GM19452 (cell line): Measurements from ENCODE around the gene CDK6.
A peak's percentile ranks its signal among the peaks of the same experiment; 100 is the strongest.
"Not testable (repeated sequence)": the region's sequence is repeated elsewhere in the genome, so short reads cannot be mapped to it uniquely, and the experiment has no call there.

Source experiments
- ATAC-seq: cut with Tn5 transposase; IDR thresholded peaks from one replicate; pipeline ENCODE4 v1.9.1; 2021; ENCODE audit not compliant: unreplicated experiment

Gene CDK6

DNA sequence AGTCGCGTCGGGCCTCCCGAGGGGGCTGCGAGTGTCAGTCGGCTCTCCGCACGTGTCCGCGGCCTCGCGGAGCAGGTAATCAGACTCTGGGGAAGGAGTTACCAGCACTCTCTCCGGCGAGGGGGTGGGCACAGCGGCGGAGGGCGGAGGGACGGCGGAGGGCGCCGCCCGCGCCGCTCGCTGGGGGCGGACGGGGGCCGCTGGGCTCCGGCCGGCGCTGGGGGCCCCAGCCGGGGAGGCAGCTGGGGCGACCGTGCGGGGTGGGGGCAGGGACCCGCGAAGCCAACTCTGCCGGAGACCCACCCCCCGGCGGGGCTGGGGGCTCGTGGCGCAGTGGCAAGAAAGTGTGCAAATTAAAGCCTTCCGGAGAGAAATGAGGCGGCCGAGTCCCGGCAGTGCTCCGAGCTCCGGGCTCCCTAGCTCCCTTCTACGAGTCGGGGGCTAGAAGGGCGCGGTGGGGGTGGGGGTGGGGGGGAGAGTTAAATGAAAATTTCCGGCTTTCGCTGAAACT is at the start of gene CDK6:
Gene CDK6, minus strand, starts transcription at position 85 of the 511 bp plus-strand sequence. CDS start 3,250 bp downstream, outside the sequence.
- peak; percentile 30 for ATAC-seq

- not testable (repeated sequence) for ATAC-seq
Measured at GRCh38 chr7:92886039-92886438, 49.7 kb upstream of the CDK6 start.

- no peak for ATAC-seq
Measured at GRCh38 chr7:92884218-92884617, 47.8 kb upstream of the CDK6 start.

DNA sequence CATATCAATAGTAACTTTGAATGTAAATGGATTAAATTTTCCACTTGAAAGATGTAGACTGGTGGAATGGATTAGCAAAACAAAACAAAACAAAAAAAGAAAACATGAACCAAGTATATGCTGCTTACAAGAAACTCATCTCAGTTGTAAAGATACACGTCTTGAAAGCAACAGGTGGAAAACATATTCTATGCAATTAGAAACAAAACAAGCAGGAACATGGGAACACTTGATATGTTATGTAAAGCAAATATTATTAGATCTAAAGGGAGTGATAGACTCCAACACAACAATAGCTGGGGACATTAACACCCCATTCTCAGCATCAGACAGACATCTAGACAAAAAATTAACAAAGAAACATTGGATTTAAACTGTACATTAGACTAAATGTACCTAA is 46.4 kb upstream of the CDK6 start:
- no peak for ATAC-seq

- ATAC-seq, result no peak
Measured at GRCh38 chr7:92881091-92881485, 44.7 kb upstream of the CDK6 start.

DNA sequence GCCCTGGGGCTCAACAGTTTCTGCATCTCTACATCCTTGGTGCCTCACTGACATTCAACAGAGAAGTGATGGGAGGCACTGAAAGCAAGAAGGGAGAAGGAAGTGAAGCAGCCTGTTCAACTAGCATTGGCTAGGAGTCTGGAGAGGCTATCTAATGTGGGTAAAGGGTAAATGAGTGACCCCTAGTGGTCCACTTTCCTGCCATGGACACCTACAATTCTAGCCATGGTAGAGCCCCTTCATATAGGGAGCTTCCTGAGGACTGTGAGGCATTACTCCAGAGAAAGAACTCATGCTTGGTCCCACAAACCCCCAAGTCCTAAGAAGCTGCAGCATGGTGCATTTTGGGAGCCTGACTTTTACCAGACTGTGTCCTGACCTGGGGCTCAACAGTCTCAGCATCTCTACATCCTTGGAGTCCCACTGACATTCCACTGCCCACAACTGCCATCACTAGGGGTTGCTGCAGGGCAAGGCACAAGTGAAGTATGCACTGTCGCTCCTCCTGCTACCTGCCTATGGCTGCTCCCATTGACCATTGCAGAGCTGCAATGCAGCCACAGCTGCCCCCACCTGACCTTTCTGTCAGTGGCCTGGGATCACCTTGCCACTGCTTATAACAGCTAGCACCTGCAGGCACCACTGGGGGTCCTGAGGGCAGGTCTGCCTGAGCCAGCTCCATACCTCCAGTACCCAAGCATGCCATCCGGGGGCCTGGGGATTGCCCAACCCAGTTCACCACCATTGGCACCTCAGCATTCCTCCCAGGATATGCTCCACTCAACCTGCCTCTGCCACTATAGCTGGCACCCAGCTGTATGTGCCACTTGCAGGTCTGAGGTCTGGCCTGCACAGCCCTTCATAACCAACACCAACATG is 44.1 kb upstream of the CDK6 start:
- ATAC-seq, result no peak

DNA sequence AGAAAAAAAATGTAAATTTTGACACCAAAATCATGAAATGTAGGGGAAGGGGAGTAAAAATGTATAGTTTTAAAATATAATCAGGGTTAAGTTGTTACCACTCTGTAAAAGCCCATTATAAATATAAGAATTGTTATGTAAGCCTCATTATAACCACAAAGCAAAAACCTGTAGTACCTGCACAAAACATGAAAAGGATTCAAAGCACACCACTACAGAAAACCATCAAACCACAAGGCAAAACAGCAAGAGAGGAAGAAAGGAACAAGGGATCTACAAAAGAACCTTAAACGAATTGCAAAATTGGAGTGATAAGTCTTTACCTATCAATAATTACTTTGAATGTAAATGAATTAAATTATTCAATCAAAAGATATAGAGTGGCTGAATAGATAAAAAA is 41.0 kb upstream of the CDK6 start:
- ATAC-seq, result no peak

GRCh38 chr7:92876836-92877235 is 40.5 kb upstream of the CDK6 start:
- ATAC-seq, result no peak

DNA sequence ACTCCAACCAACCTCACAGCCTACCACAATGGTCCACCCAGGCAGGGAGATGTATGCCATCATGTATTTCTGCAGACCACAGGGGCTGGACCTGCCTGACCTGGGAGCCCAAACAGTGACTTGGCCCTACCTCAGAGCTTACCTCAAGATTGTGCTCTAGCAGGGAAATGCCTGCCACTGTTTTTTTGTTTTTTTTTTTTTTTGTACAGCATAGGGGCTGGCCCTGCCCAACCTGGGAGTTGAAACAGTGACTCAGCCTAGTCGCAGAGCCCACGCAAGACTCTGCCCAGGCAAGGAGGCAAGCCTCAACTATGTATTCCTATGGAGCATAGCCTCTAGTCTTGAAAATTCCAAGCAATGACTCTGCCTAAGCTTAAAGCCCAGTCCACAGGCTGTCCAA is 39.3 kb upstream of the CDK6 start:
- no peak for ATAC-seq

DNA sequence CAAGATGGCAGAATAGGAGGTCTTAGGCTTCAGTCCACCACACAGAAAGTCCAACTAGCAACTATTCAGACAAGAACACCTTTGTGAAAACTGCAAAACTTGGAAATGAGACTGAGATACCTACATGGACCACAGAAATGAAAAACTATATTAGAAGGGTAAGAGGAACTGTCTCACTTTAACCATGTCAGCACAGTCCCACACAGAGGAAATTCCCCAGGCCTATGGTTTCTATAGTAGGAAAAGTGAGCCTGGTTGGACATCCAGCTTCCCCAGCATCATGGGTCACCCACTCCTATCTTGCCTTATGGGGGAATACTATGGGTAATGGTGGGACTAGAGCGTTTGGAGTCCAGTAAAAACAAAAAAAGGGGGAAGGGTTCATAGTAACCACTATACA is 38.8 kb upstream of the CDK6 start:
- ATAC-seq, result no peak

- ATAC-seq, result no peak
Measured at GRCh38 chr7:92874567-92874966, 38.2 kb upstream of the CDK6 start.

GRCh38 chr7:92873776-92874175 is 37.4 kb upstream of the CDK6 start:
- ATAC-seq, result no peak

GRCh38 chr7:92872701-92873100 is 36.3 kb upstream of the CDK6 start:
- ATAC-seq, result no peak

GRCh38 chr7:92868683-92869293 is 32.4 kb upstream of the CDK6 start:
- ATAC-seq, result no peak

- not testable (repeated sequence) for ATAC-seq
Measured at GRCh38 chr7:92864169-92864568, 27.8 kb upstream of the CDK6 start.

DNA sequence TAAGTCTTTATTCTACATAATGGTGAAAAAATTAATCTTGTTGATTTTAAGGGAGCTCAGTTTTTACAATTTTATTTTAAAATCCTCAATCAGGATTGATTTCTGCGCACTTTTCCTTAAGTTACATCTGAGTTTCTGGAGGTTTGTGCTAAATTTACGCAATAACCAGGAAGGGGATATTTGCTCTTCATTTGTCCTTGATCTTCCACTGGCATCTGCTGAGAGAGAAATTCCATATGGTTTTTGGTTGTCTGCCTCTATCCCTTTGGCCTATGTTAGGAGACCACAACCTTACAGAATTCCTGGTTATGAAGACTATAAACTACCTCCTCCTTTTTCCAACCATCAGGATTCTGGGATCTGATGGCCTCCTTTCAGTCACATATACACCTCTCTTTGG is 20.1 kb upstream of the CDK6 start:
- ATAC-seq, result no peak

GRCh38 chr7:92854501-92855238 is 18.3 kb upstream of the CDK6 start:
- no peak for ATAC-seq

DNA sequence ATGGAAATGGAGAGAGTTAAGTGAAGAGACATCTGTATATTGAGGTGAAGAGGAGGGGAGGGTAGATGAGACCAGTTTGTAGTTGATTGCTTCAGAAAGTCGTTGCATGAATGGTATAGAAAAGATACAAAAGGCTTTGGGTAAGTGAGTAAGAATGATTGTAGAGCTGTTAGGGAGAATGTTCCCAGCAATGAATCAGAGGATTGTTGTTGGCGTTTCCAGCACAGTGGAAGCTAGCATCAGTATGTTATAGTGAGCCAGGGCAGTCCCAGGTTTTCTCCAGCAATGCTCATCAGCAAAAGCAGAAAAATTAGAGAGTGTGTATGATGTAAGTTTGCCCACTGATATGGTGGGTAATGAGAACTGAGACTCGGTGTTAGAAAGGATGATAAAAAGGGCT is 15.4 kb upstream of the CDK6 start:
- no peak for ATAC-seq

GRCh38 chr7:92850516-92850915 is 14.1 kb upstream of the CDK6 start:
- ATAC-seq, result no peak

GRCh38 chr7:92849322-92849721 is 12.9 kb upstream of the CDK6 start:
- no peak for ATAC-seq

- ATAC-seq, result no peak
Measured at GRCh38 chr7:92848851-92849250, 12.5 kb upstream of the CDK6 start.

DNA sequence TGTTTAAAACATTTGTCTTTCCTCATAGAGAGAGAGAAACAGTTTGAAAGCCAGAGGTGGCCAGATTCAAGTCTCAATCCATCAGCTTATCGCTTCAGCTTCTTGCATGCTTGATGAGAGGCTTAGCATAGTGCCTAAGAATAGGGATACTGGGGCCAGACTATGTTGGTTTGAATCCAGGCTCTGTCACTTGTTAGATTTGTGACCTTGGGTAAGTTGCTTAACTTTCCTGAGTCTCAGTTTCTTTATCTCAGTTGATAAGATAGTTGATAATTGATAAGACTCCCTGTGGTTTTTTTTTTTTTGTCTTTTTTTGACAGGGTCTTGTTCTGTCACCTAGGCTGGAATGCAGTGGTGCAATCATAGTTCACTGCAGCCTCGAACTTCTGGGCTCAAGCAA is 12.1 kb upstream of the CDK6 start:
- no peak for ATAC-seq
